H1 (cell line): Measurements from ENCODE around the gene HEBP1. TPM values are rescaled to one million over a fixed set of nuclear protein-coding genes. Genes with fewer than 3 reads are reported as not detected.

Experiments used
- ASH2L ChIP-seq: fragments of 200-600, 300-600 bp; sonication (generic); IDR thresholded peaks from one replicate; pipeline ENCODE4 v1.7.1; 2017; ENCODE audit warnings: low read length
- CHD7 ChIP-seq: fragments of 300-600 bp; sonication (generic); IDR thresholded peaks from 2 replicates; pipeline ENCODE4 v1.7.1; 2012; ENCODE audit warnings: low read length, moderate library complexity, mild to moderate bottlenecking, inconsistent platforms; ENCODE audit not compliant: insufficient replicate concordance
- E2F6 ChIP-seq: IDR thresholded peaks from 2 replicates; pipeline ENCODE4 v1.6.1; 2012; ENCODE audit warnings: inconsistent platforms
- TAF7 ChIP-seq: optimal IDR thresholded peaks from 2 replicates; pipeline ENCODE3; 2011; ENCODE audit warnings: low read depth, mild to moderate bottlenecking, inconsistent platforms, low read length, moderate library complexity, borderline replicate concordance
- TBP ChIP-seq: IDR thresholded peaks from 2 replicates; pipeline ENCODE4 v1.6.1; 2011; ENCODE audit warnings: low read depth, low read length, improper control_type of control experiment
- polyA plus RNA-seq, 7 experiments: library from polyadenylated mRNA; depleted of rRNA in 3 of 7; stranded (reverse) in 5 of 7; unstranded in 2 of 7; fragments of >200 nt in 5 of 7; fragments of 200-250 nt in 2 of 7; gene quantifications; 1 replicate in 5 of 7; 2 replicates in 1 of 7; 4 replicates in 1 of 7; pipeline versions ENCODE4 v1.2.1 to v1.2.3, GENCODE V29; 2011 to 2013; ENCODE audit warnings: missing spikeins in 2 of 7, mixed read lengths in 2 of 7
- total RNA-seq: library from RNA; stranded (reverse); fragmentation: NEBNext Ultra II Directional; extraction: Animal tissue kit (Norgen Biotek cat#: 25700); gene quantifications from 2 replicates; pipeline ENCODE4 v1.2.1, GENCODE V29; 2021

Gene HEBP1
- total and polyA plus RNA-seq, 2 of the 8 experiments (the other 6 are each of a cell fraction or from before 2014, with no cell fraction given), result 30.8 to 56.1 TPM

GRCh38 chr12:13039328-13039956, 39.4 kb upstream of the HEBP1 start (continued):
- TF ChIP-seq CHD7 (no peak), TAF7 (no peak), TBP (no peak), ASH2L (no peak), E2F6 (no peak)
